Anterior cingulate cortex (tissue), 58 donors: ENCODE data around the gene KHDC4.
A peak's percentile ranks its signal among the peaks of the same experiment; 100 is the strongest.
"Not testable (repeated sequence)": the region's sequence is repeated elsewhere in the genome, so short reads cannot be mapped to it uniquely, and the experiment has no call there.

Source experiments
- DNase-seq, 58 donors: peaks; one replicate each; lab custom pipeline; 2025; lab: John Stamatoyannopoulos, UW

The KHDC4 gene

DNA sequence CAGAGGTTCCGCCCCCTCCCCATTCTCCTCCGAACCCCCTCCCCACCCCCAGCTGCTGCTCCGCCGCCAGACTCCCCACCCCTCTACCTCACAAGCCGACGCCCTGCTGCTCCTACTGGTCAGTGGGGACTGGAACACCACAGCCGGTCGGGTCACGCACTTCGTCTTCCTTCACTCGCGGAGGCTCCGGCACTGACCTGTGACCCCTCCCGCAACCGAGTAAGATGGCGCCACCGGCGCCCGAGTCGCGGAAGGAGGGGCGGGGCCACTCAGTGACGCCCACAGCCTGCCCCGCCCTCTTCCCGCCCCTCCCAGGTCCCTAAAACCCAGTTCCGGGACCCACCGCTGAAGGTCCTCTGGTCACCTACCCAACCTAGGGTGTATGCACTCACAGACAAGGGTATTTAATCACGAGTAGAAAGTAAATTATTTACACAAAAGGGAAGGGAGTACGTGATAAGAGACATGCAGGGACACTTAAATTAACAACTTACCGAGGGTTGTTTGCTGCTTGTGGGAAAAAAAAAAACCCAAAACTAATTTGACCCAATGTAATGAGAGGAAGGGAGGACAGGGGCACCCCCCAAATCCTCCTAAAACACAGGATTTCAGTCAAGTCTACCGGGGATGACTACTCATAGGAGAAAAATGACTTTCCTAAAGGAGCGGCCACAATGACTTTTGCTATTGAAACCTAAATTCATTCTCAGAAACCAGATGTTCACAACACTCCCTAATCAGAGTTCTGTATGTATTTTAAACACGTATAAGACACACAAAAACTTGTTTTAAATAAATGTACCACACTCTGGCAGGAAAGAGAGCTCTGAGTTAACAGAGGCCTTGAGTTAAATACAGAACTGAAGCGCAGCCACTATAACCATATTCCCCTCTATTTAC, 22.8 kb downstream of the KHDC4 start, which contains the start of gene RIT1:
Gene RIT1, minus strand, starts transcription at position 194 of the 900 bp plus-strand sequence. CDS start 588 bp downstream, outside the sequence.
- DNase-seq: peak; percentile 10 to 89 (median 70)

DNA sequence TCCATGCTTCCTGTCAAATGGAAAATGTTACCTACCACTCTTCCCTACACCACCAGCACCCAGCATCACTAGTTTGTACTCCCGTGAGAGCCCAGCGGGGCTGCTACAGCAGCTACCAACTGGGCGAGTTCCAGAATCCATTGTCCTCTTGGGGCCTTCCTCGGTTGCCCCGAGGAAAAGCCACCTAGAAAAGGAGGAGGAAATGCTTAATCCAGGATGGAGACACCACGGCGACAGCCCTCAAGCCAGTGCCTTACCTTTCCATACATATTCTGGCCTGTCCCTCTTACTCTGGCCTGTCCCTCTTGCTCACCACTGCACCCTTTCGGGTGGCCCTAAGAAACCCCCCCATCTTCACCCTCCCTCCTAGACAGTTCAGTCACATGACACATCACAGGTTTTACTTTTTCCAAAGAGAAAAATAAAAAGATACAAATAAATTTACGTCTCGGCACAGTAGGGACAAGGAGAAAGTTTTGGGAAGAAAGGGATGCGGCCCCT, 23.5 kb downstream of the KHDC4 start:
- DNase-seq: peak in 23 of 58 donors; percentile 12 to 49 (median 35)

DNA sequence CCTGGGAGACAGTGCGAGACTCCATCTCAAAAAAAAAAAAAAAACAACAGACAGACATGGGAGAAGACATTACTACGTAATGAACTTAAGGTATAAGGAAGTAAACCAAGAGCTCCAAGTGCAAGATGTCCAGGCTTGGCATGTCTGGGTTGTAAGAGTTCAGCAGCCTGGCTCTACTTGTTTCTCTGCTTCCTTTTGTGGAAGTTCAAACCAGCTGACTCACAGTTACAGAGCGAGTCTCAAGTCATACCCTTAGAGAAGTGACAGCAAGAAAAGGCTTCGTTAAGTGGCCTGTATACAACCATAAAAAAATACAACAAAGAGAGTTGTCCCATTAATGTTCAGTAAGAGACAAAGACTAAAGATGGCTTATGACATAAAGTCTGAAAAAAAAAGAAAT, 24.3 kb downstream of the KHDC4 start:
- peak in 1 of 58 donors; percentile 26 for DNase-seq

DNA sequence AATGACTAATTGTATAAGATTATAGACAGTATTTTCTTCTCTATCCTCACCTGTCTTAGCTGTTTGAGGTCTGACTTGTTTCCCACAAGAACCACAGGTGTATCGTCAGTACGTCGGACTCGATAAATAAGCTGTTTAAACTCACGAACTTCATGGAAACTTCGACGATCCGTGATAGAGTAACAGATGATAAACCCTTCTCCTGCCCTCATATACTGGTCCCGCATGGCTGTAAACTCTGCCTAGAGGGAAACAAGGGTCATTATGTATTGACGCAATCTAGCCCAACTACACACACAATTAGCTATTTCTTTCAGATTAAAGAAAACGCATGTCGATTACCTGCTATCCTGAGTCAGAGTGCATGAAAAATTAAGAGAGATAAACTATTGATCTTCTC, 30.0 kb downstream of the KHDC4 start:
- no peak for DNase-seq

DNA sequence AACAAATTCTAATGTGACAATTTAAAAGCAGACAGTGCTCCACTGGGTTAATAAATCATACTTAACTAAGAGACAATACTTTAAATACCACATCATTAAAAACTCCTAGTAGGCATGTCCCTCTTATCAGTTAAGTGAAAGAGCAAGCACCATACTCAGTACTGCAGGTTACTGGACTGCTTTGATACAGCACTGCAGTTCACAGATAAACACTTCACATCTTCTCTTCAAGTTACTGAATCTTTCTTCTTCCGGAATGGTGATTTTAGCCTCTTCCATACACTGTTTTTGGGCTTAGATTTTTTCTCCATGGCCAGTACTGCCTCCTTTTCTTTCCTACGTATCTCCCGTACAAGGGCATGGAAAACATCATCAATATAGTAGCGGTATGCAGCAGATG, 34.1 kb downstream of the KHDC4 start:
- no peak for DNase-seq

DNA sequence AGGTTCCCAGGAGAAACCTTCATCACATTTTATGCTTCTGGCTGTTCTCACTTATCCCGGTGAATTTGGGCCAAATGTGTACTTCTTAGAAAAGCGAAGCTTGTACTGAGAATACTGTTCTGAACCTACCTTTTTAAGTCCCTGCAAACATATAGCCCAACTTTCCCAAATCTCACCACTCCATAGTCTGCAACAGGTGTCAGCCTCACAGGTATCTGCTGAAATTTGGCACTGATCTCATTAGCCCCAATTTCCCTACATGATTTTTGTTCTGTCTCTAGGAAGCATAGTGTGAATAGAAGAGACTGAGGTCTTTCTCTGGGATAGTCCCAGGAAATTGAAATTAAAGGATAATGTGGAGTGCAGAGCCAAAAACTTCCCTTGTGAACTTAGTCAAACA, 34.5 kb downstream of the KHDC4 start:
- no peak for DNase-seq

DNA sequence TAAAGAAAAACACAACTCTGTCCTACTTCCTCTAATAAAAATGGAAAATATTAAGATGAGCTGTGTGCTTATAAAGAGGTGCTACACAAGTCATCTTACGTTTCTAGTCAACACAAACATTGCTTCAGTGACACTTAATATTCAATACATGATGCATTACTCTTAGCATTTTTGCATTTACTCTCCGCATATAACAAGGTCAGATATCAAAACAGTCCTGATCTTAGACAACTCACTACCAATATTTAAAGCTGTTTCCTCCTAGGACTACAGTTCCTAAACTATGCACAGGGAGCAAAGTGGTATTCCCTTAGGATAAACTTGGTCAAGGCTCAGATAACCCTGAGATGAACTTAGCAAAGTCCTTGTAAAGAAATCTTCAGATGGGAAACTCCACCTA, 35.3 kb downstream of the KHDC4 start:
- no peak for DNase-seq

DNA sequence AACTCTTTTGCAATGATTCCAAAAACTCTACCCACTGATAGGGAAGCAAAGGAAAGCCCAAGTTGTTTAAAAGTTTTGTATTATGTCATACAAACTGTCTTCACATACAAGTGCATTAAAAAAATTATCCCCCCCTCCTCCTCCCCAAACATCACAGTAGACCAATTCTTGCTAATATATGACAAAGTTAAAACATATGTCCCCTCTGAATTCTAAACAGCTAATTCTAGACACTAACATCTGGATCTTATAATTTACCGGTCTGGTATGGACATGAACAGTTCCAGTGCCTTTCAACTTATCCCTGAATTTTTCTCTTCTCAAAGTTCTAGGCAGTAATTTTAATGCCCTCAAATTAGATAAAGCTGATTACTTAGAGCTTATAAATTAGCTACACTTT, 36.5 kb downstream of the KHDC4 start:
- DNase-seq: no peak

DNA sequence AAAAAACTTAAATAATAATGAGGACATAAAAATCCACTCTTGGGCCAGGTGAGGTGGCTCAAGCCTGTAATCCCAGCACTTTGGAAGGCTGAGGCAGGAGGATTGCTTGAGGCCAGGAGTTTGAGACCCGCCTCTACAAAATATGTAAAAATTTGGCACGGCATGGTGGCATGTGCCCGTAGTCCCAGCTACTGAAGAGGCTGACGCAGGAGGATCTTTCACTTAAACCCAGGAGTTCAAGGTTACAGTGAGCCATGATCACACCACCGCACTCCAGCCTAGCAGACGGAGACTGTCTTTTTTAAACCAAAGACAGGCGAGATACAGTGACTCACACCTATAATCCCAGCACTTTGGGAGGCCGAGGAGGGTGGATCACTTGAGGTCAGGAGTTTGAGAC, 37.7 kb downstream of the KHDC4 start:
- DNase-seq: not testable (repeated sequence)

DNA sequence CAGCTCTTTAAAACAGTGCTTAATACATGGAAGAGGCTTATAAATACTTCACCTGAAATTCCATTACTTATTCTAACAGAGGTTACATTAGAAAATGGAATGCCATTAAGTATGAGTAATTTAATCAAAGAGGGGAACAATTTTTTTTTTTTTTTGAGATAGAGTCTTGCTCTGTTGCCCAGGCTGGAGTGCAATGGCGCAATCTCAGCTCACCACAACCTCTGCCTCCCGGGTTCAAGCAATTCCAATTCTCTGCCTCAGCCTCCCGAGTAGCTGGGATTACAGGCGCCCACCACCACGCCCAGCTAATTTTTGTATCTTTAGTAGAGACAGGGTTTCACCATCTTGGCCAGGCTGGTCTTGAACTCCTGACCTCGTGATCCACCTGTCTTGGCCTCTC, 38.6 kb downstream of the KHDC4 start:
- DNase-seq: not testable (repeated sequence)

DNA sequence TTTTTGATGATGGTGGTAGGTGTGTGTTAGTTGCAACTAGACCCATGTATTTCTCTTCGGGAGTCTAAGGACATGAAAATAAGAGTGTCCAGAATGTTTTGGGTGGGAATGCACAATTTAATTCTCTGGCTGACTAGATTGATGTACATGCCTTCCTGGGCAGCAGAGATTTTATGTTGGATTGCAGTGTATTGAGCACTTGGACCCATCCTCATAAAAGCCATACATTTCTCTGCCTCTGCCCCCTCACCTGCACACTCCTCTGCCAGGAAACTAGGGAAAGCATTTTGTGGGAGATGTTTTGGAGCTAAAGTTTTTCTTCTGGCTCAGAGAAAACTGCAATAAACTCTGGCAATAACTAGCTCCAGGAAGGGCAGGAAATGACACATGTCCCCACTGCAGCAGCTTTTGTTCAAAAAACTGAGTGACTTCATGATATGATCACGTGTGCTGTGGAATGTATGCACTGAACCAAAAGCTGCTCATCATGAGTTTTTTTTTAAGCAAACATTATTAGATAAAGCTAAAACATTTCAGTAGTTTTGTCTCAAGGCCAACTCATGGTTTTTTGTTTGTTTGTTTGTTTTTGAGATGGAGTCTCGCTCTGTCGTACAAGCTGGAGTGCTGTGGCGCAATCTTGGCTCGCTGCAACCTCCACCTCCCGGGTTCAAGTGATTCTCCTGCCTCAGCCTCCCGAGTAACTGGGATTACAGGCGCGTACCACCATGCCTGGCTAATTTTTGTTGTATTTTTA, 40.6 kb downstream of the KHDC4 start:
- no peak for DNase-seq

DNA sequence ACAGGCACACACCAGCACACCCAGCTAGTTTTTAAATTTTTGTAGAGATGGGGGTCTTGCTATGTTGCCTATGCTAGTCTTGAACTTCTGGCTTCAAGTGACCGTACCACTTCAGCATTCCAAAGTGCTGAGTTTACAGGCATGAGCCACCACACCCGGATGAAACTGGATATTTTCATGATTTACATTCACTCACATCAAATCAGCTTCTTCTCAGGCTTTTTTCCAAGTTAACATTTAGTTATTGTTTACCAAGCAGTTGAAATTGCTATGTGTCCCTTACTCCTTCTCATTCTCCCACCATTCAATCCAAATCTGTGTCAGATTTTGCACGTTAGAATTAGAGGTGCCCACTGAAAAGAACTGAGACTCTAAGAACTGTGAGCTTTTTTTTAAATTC, 41.4 kb downstream of the KHDC4 start:
- no peak for DNase-seq

DNA sequence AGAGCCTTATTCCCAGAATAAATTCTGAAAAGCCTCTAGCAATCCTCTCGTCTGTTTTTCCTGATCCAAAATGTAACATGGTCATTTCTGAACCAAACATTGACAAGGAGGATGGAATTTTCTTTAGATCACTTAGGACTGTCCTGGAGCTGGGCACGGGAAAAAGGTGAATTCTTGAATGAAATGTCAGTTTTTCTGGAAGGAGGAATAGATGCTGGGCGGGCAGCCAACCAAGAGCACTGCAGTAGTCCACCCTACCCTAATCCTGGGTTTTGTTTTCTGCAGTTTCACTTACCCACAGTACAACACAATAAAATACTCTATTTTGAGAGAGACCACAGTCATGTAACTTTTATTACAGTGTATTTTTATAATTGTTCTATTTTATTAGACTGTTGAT, 44.0 kb downstream of the KHDC4 start:
- DNase-seq: no peak

DNA sequence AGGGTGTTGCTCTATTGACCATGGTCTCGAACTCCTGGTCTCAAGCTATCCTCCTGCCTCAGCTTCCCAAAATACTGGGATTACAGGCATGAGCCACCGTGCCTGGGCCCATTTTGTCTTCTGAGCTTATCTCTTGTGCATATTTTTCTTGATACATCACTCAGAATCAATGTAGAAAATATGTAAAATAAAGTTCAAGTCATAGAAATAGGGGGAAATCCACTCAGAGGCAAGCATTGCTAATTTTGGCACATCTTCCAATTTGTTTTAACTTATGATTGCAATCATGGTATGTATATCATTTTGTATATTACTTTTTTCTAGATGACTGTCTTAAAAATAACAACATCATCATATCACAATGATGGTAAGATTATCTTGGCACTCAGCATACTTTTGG, 44.6 kb downstream of the KHDC4 start:
- no peak for DNase-seq

DNA sequence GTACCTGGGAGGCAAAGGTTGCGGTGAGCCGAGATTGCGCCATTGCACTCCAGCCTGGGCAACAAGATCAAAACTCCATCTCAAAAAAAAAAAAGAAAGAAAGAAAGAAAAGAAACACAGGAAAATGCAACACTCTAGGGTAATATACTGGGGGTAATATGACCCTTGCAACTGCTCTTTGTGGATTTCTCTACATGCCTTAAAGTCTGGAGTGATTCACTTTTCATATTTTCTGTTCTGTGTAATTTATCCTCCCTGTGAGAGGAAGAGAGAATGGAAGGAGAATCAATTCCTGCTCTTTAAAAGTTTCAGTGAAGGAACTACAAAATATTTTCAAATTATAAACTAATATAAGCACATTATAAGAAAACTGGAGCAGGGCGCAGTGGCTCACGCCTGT, 45.7 kb downstream of the KHDC4 start:
- no peak for DNase-seq

DNA sequence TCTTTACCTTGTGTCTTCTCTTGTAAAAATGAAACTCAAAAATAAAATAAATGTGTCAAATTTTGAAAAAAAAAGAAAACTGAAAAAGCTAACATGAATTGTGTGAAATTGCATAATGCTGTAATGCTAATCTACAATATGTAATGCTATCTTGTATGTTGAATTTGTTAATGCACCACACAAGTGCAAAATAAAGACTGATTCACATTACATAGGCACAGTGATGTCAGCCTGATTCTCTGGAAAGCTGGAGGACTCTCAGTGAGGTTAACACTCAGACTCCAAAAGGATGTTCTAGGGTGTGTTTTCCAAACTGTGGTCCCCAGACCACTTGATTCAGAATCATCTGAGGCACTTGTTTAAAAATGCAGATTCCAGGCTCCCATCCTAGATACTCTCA, 49.2 kb downstream of the KHDC4 start:
- DNase-seq: no peak

DNA sequence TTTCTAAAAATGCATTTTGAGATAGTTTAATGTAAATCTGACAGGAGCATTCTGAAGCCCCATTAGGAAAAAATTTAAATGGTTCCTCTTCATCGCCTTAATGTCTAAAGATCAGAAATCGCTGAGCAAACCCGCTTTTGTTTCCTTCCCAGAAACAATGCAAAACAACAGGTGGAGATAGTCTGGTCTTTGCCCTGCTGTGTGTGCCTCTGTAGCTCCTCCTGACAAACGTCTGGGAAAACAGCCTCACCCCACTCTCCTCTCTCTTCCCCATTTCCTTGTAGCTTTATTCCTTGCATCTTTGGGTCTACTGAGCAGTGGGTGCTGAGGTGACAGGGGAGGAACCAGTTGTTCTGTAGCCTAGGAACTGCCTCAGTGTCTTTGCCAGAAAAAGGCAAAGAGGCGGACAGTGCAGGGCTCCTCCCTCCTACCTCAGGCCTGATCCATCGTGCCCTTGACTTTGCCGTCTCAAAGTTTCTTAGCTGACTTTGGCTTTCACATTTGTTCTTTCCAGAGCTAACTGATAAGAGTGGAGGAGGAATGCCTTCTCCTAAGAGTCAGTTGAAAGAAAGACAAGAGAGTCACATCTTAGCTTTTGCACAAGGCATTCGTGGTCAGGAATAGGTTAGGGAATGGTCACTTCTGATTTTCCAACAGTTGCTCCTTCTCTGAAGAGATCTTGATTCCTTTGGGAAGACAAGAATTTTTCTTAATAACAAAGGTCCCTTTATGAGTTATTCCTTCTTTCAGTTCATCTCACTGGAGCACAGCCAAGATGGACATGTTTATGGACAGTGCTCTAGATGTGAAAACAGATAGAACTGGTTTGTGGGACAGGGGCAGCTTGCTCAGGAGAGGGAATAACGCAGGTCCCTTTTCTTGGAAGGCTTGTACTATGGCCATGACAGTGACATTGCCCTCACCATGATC, 49.9 kb downstream of the KHDC4 start:
- DNase-seq: no peak

DNA sequence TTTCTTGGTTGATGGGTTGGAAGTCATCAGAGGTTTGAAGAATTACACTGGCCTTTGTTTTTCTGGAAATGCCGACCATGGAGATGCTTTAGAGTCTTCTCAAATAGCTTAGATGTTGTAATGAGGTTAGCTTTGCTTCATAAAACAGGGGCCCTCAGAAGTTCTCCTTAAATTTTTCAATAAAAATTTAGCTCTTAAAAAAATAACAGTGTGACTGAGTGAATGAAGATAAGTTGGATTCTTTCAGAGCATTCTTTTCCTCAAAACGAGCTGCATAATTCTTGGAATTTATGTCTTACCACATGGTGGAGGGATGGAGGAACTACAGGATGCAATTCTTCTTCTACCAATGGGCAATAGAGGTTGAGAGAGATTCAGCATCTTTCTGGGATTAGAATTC, 51.4 kb downstream of the KHDC4 start:
- DNase-seq: no peak

DNA sequence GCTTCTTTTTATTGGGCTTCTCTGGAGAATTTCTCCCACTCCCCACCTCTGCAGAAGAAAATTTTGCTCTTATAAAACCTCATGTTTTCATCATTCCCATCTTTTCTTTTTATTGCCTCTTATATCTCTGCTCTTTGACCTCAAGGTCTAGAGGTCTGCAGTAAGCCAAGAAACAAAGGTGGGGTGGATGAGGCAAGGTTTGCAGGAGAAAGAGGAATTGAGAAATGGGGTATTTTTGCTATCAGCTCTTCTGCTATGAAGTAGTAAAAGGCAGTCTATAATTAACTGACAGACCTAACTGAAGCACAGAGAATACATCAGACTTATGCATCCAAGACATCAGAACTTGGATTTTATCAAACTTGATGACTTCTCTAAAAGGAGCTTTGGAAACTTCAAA, 52.0 kb downstream of the KHDC4 start:
- no peak for DNase-seq

DNA sequence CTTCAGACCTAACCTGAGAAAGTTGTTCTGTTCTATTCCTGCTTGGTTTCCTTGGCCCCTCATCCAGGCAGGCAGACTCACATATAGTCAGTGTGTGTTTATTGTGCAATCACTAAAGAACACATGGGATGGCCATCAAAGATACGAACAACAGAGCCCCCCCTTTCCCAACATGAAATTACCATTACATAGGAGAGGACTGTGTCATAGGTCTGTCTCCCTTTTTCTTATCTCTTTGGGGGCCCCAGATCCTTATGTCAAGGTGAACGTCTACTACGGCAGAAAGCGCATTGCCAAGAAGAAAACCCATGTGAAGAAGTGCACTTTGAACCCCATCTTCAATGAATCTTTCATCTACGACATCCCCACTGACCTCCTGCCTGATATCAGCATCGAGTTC, 53.3 kb downstream of the KHDC4 start:
- DNase-seq: no peak
